GM21529 (cell line): ENCODE data around the gene LMNA.
A peak's percentile ranks its signal among the peaks of the same experiment; 100 is the strongest.
"Not testable (repeated sequence)": the region's sequence is repeated elsewhere in the genome, so short reads cannot be mapped to it uniquely, and the experiment has no call there.

Source experiments
- ATAC-seq: cut with Tn5 transposase; IDR thresholded peaks from one replicate; pipeline ENCODE4 v1.9.1; 2021; ENCODE audit not compliant: unreplicated experiment

Gene LMNA

GRCh38 chr1:156114101-156114918 lies at the start of gene LMNA:
Gene LMNA, plus strand, starts transcription at chr1:156114711. Its CDS starts 208 bp downstream, at chr1:156114919.
- peak; percentile 76 for ATAC-seq

DNA sequence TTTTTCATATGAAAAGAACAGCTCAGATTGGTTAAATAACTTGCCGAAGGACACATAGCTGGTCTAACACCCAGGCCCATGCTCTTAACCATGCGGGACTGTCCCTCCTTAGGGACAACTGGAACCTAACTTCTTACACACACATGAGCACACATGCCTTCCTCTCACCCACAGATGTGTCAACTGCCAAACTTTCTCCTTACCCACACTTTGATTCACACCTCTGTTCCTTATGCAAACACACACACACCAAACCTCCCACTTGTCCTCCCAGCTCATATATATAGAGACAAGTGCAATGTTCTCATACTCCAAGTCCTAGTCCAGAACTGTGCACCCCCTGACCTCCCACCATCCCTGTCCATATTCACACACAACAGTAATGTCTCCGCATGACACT lies 49.3 kb upstream of the LMNA start:
- ATAC-seq, result no peak

- ATAC-seq, result no peak
These were observed 48.6 kb upstream of the LMNA start for GRCh38 chr1:156065871-156066270.

- no peak for ATAC-seq
These were observed 47.2 kb upstream of the LMNA start for GRCh38 chr1:156067262-156067661.

DNA sequence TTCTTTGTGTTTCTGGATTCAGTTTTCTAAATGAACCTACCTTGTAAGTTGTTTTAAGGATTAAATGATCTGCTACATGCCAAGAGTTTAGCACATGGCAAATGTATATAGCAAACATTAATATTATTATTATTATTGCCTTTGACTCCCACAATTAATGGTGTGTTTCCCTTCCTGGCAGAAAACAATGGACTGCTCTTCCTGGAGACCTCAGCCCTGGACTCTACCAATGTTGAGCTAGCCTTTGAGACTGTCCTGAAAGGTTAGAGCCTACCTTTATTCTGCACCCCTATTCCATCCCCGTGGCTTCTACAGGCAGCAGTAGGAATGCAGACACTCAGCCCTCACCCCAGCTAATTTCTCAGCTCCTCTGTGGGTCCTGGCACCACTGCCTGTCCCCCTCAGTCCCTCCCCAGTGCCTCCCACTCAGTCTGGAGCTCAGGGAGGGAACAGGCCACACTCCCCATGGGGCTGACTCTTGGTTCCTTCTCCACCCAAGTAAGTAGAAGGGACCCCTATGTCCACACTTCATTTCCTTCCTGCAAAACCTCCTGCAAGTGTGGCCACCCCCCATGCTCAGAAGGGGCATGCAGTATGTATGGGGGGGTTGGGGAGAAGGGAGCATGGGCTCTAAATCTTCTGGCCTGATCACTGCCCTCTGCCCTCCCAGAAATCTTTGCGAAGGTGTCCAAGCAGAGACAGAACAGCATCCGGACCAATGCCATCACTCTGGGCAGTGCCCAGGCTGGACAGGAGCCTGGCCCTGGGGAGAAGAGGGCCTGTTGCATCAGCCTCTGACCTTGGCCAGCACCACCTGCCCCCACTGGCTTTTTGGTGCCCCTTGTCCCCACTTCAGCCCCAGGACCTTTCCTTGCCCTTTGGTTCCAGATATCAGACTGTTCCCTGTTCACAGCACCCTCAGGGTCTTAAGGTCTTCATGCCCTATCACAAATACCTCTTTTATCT lies 44.7 kb upstream of the LMNA start:
- no peak for ATAC-seq

- no peak for ATAC-seq
These were observed 44.0 kb upstream of the LMNA start for GRCh38 chr1:156070548-156070947.

- not testable (repeated sequence) for ATAC-seq
These were observed 43.1 kb upstream of the LMNA start for GRCh38 chr1:156071332-156071816.

DNA sequence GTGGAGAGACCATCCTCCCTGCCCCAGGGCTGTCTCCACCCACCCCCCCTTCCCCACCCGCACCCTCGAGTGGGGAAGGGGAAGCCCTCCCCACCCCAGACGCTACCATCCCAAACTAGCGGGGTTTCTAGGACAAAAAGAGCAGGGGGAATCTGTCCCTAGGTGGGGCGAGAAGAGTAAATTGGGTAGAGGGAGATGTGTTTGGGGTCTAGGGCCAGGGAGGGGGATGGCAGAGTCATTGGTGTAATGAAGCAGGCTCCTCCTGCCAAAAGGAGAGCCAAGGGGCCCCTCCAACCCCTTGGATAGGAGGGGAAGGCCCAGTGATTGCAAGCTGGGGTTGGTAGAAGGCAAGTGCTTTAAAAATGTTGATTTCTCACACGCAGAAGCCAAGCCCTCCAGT lies 42.3 kb upstream of the LMNA start:
- no peak for ATAC-seq

DNA sequence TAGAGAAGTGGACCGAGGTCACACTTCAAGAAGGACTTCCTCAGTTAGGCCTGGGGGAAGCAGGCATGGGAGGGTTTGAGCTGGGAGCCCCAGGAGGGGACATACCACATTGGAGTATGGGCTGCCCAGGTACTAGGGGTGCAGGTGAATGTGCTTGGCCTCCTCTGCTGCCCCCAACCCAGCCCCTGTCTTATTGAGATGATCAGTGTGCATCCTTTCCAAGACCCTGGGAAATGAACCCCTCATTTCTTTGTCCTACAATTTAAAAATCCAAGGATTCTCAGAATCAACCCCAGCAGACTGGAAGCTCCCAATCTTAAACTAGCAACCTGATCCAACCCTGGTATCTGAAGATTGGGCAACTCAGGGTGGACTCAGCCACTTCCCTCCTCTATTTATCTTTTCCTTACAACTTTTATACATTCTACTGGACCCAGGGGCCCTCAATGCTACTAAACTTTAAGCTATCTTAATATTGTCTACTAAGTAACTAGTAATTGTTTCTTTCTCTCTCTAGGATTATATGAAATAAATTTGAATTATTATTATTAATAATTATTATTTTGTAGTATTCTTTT lies 41.3 kb upstream of the LMNA start:
- ATAC-seq, result no peak

- ATAC-seq, result no peak
These were observed 40.8 kb upstream of the LMNA start for GRCh38 chr1:156073740-156074139.

- ATAC-seq, result no peak
These were observed 39.9 kb upstream of the LMNA start for GRCh38 chr1:156074661-156075060.

DNA sequence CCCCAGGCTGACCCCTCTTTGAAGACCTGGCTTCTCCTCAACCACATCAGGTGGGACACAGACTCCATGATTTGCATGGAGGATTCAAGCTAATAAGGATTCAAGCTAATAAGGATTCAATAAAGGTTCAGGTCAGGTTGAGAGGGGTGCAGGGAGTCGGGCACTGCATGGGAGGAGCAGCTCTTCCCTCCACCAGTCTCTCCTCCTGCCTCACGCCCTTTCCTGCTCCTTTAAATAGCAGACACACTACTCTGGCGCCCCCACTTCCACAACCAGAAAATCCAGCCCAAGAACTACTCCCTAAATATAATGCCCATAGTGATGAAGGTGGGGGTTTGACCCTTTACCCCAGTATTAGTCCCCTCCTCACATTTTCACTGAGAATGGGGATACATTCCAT lies 39.3 kb upstream of the LMNA start:
- no peak for ATAC-seq

- no peak for ATAC-seq
These were observed 38.7 kb upstream of the LMNA start for GRCh38 chr1:156075775-156076204.

GRCh38 chr1:156076609-156077429 lies 37.7 kb upstream of the LMNA start:
- no peak for ATAC-seq

DNA sequence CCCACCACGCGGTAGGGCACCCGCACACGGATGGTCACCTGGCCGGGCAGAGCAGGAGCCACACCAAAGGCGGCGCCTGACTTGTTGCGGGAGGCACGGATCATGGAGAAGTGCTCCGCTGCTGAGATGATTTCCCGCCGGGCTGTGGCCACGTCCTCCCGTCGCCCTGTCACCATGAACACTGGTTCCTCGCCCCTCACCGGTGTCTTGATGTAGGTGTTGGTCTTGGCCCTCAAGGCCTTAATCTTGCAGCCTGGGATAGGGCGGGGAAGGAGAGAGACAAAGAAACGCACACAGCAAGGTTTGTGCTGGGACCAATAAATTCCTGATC lies 37.1 kb upstream of the LMNA start:
- ATAC-seq, result no peak

GRCh38 chr1:156078728-156079127 lies 35.8 kb upstream of the LMNA start:
- no peak for ATAC-seq

DNA sequence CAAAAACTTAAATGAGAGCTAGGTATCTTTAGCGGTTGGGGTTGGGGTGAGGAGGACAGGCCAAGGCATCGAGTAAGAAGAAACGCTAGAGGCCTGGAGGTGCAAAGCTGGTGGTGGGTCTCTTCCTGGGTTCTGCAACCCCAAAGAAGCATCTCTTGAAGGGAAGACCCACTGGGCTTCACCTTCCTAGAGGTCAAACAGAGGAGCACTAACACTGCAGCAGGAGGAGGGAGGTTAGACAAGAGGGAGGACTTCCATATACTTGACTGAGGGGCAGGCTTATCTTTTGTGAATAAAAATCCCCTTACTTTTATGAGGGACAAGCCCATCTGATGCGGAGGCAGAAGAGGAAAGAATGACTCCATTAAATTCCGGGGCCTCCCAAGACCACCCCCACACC lies 34.7 kb upstream of the LMNA start:
- no peak for ATAC-seq

GRCh38 chr1:156080241-156080862 lies 34.2 kb upstream of the LMNA start:
- no peak for ATAC-seq

GRCh38 chr1:156080863-156081179 lies 33.7 kb upstream of the LMNA start:
- ATAC-seq, result no peak

DNA sequence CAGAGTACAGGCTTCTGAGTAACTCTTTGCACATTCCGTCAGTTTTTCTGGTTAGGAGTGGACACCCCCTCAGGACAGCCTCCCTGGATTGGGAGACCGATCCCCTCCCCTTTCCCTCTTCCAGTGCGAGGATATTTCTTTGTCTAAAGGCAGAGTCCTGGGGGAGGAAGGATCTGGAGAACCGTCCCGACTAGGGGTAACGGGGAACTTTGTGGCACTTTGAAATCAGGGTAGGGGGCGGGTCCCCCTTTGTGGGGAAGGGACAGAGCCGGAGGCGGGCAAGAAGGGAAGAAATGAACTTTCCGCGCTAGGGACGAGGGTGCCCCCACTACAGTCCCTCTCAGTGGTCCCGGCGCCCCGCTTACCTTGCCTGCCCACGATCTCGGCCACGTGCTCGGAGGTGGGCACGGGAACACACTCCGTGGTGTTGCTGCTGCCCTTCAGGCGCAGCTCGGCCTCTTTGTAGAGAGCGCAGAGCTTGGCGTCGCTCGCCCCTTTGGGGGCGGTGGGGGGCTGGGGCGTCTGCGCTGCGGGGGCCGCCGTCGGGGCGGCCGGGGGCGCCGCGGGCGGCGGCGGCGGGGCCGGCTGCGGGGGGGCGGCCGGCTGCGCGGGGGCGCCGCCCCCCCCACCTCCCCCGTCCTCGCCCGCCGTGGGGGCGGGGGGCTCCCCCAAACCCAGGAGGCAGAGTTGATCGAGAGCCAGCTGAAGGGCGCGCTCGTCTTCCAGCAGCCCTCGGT lies 33.2 kb upstream of the LMNA start:
- ATAC-seq, result no peak
